ENCODE results near the gene CAMTA1. TPM values are rescaled to one million over a fixed set of nuclear protein-coding genes. Genes with fewer than 3 reads are reported as not detected.

Gene CAMTA1
- total RNA-seq, 1 experiment from 2014 or later = 60.0 TPM

DNA sequence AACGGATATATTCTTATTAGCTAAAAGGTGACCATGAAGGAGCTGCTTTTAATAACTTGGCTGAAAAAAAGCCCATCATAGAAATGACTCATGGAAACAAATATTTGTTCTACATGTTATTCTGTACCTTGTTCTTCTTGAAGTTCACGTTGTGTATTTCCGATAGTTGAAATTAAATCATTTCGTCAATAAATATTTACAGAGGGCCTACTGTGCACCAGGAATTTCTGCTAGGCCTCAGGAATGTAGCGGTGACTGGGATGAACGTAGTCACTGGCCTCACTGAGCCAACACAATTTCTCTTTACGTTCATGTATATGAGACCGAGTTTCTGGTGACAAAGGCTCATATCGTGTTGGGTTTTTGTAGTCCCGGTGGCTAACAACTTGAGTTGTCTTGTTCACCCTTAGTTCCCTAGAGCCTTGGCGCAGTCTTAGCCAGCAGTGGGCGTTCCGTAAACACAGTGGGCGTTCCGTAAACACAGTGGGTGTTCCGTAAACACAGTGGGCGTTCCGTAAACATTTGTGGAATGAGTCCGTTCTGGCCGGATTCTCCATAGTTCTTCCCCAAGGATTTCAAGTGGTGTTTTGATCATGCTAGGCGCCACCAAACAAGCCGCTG is 932.6 kb downstream of the CAMTA1 start:
- ChIA-PET CTCF (no interaction called here), POLR2A (interaction anchor here (1.2 kb wide), 1 partner anchor 13 kb away, joined by 3 read pairs; no protein-coding TSS in a partner anchor)
- H3K4me3 ChIP-seq (ENCODE audit: low read depth, low read length) = no peak overlapping the region
- no peaks in the 10 kb centered on the region for H3K27me3 Mint-ChIP-seq (ENCODE audit: insufficient read depth, unreplicated experiment)
- no peaks in the 10 kb centered on the region for H3K27me3 ChIP-seq (replicated peaks; ENCODE audit: control insufficient read depth, insufficient read depth, low read length)
- no peak for TF ChIP-seq CTCF (IDR thresholded peaks at IDR 0.05; ENCODE audit: insufficient read depth in 1 of 2, low read depth in 1 of 2, low read length in 1 of 2, severe bottlenecking in 1 of 2, unreplicated experiment in 1 of 2)
- DNase-seq = no peak
- no peak overlapping the region for H3K27ac Mint-ChIP-seq (ENCODE audit: unreplicated experiment)
- H3K36me3 ChIP-seq (ENCODE audit: control insufficient read depth, insufficient read depth, low read length) = no peaks in the 10 kb centered on the region
- H3K9me3 Mint-ChIP-seq (ENCODE audit: unreplicated experiment) = no peaks in the 10 kb centered on the region
- intact Hi-C loops (cut with micrococcal nuclease; ENCODE audit: unreplicated experiment) = no loop called here
- peaks cover under 1% of the 10 kb centered on the region for H3K36me3 Mint-ChIP-seq (ENCODE audit: insufficient read depth, unreplicated experiment)
- no TSS peak for BruUV-seq (replicated peaks)
- no peaks in the 10 kb centered on the region for H3K4me1 Mint-ChIP-seq (ENCODE audit: low read depth, unreplicated experiment)
- H3K9me3 ChIP-seq = no peaks in the 10 kb centered on the region
- H3K4me1 ChIP-seq = peaks cover 7% of the 10 kb centered on the region; the same call in 1 of the 2 replicates
- H3K4me3 Mint-ChIP-seq (ENCODE audit: unreplicated experiment) = no peak overlapping the region

GRCh38 chr1:7719468-7720094 is 934.3 kb downstream of the CAMTA1 start:
- CTCF ChIA-PET = no interaction called here

More at GRCh38 chr1:7719468-7720094, 934.3 kb downstream of the CAMTA1 start:
- BruUV-seq (replicated peaks) = no TSS peak
- Mint-ChIP-seq H3K27me3 (ENCODE audit: insufficient read depth, unreplicated experiment) (no peaks in the 10 kb centered on the region), H3K9me3 (ENCODE audit: unreplicated experiment) (no peaks in the 10 kb centered on the region), H3K36me3 (ENCODE audit: insufficient read depth, unreplicated experiment) (no peaks in the 10 kb centered on the region), H3K4me3 (ENCODE audit: unreplicated experiment) (no peak overlapping the region), H3K4me1 (ENCODE audit: low read depth, unreplicated experiment) (no peaks in the 10 kb centered on the region), H3K27ac (ENCODE audit: unreplicated experiment) (no peak overlapping the region)
- H3K4me1 ChIP-seq = peaks cover 7% of the 10 kb centered on the region; the same call in 1 of the 2 replicates
- no peak for TF ChIP-seq CTCF (IDR thresholded peaks at IDR 0.05; ENCODE audit: insufficient read depth in 1 of 2, low read depth in 1 of 2, low read length in 1 of 2, severe bottlenecking in 1 of 2, unreplicated experiment in 1 of 2)
- H3K27me3 ChIP-seq (replicated peaks; ENCODE audit: control insufficient read depth, insufficient read depth, low read length) = no peaks in the 10 kb centered on the region
- H3K36me3 ChIP-seq (ENCODE audit: control insufficient read depth, insufficient read depth, low read length) = no peaks in the 10 kb centered on the region
- intact Hi-C loops (cut with micrococcal nuclease; ENCODE audit: unreplicated experiment) = no loop called here
- H3K4me3 ChIP-seq (ENCODE audit: low read depth, low read length) = no peak overlapping the region
- H3K9me3 ChIP-seq = no peaks in the 10 kb centered on the region
- DNase-seq = no peak
- POLR2A ChIA-PET = no interaction called here
